SK-N-SH (cell line): ENCODE measurements around the gene EYA2. TPM values are rescaled to one million over a fixed set of nuclear protein-coding genes. Genes with fewer than 3 reads are reported as not detected.

Source experiments
- CTCF ChIA-PET: fragments of 300-600, 350-600 bp; formaldehyde crosslinking; extraction: SDS; loops from one replicate; lab custom pipeline; 2021; lab: Yijun Ruan, JAX
- POLR2A ChIA-PET: fragments of 350-600 bp; sonication (Branson Sonifier 250); formaldehyde crosslinking; extraction: SDS; loops from one replicate; lab custom pipeline; 2020; ENCODE audit warnings: antibody characterized with exemption, inconsistent platforms; lab: Yijun Ruan, JAX
- DNase-seq: peaks from one replicate; pipeline ENCODE4 v3.0.0; 2012
- H2AFZ ChIP-seq: fragments of 200-600 bp; sonication (generic); 2 replicates; pipeline ENCODE4 v1.8.1; 2016; ENCODE audit warnings: antibody characterized with exemption, mild to moderate bottlenecking, low read depth
- H3F3A ChIP-seq: fragments of 200-600 bp; sonication (generic); replicated peaks from 2 replicates; pipeline ENCODE3; 2016; ENCODE audit warnings: antibody characterized with exemption, mild to moderate bottlenecking; ENCODE audit not compliant: insufficient read depth
- H3K27ac ChIP-seq, 2 experiments: fragments of 200-500 bp in 1 of 2; fragments of 200-600 bp in 1 of 2; sonication (Bioruptor generic) in 1 of 2; sonication (generic), shearing (Covaris generic) in 1 of 2; 2 replicates each; pipeline versions ENCODE4 v1.5.1 to v1.6.1; 2014 to 2016; ENCODE audit warnings: low read depth in 2 of 2, inconsistent platforms in 1 of 2, low read length in 1 of 2, mild to moderate bottlenecking in 1 of 2, mixed read lengths in 1 of 2
- H3K27me3 ChIP-seq: fragments of 200-600 bp; sonication (generic), shearing (Covaris generic); 2 replicates; pipeline ENCODE4 v1.6.1; 2016; ENCODE audit warnings: mixed run types; ENCODE audit not compliant: insufficient read depth
- H3K36me3 ChIP-seq, 2 experiments: fragments of 200-500 bp in 1 of 2; fragments of 200-600 bp in 1 of 2; sonication (Bioruptor generic) in 1 of 2; sonication (generic) in 1 of 2; replicated peaks in 1 of 2; 2 replicates each; pipeline versions ENCODE3 to v1.5.1; 2014 to 2016; ENCODE audit warnings: low read length in 1 of 2, mild to moderate bottlenecking in 1 of 2; ENCODE audit not compliant: insufficient read depth in 2 of 2, control insufficient read depth in 1 of 2
- H3K4me1 ChIP-seq, 2 experiments: fragments of 200-500 bp in 1 of 2; fragments of 200-600 bp in 1 of 2; sonication (Bioruptor generic) in 1 of 2; sonication (generic), shearing (Covaris generic) in 1 of 2; 2 replicates each; pipeline versions ENCODE4 v1.5.1 to v1.6.1; 2014 to 2016; ENCODE audit warnings: low read depth in 1 of 2, low read length in 1 of 2, mixed run types in 1 of 2; ENCODE audit not compliant: insufficient read depth in 2 of 2, control insufficient read depth in 1 of 2
- H3K4me2 ChIP-seq: fragments of 200-600 bp; sonication (generic), shearing (Covaris generic); 2 replicates; pipeline ENCODE4 v1.6.1; 2017; ENCODE audit warnings: mixed run types
- H3K4me3 ChIP-seq, 2 experiments: fragments of 200-500 bp in 1 of 2; fragments of 200-600 bp in 1 of 2; sonication (Bioruptor generic) in 1 of 2; sonication (generic), shearing (Covaris generic) in 1 of 2; 2 replicates each; pipeline versions ENCODE4 v1.5.1 to v1.8.1; 2014 to 2016; ENCODE audit warnings: low read depth in 2 of 2, inconsistent platforms in 1 of 2, low read length in 1 of 2, mild to moderate bottlenecking in 1 of 2, mixed read lengths in 1 of 2, moderate library complexity in 1 of 2
- H3K79me2 ChIP-seq: fragments of 200-600 bp; sonication (generic); 2 replicates; pipeline ENCODE4 v1.8.1; 2017; ENCODE audit warnings: mild to moderate bottlenecking; ENCODE audit not compliant: insufficient read depth
- H3K9ac ChIP-seq: fragments of 200-600 bp; sonication (generic); 2 replicates; pipeline ENCODE4 v1.6.1; 2017; ENCODE audit warnings: mixed run types
- H3K9me2 ChIP-seq: fragments of 200-600 bp; sonication (generic); 2 replicates; pipeline ENCODE4 v1.6.1; 2017; ENCODE audit warnings: mixed run types
- H3K9me3 ChIP-seq: fragments of 200-600 bp; sonication (generic); 2 replicates; pipeline ENCODE4 v1.6.1; 2017; ENCODE audit warnings: mixed run types, mild to moderate bottlenecking, moderate library complexity
- H4K20me1 ChIP-seq: fragments of 200-600 bp; sonication (generic); 2 replicates; pipeline ENCODE4 v1.6.1; 2017; ENCODE audit warnings: mild to moderate bottlenecking, mixed run types; ENCODE audit not compliant: insufficient read depth
- EP300 ChIP-seq, 2 experiments: IDR thresholded peaks; 2 replicates each; pipeline versions ENCODE4 v1.4.0 to v1.6.1; 2012; ENCODE audit warnings: borderline replicate concordance in 1 of 2, low read depth in 1 of 2, low read length in 1 of 2
- EZH2phosphoT487 ChIP-seq: fragments of 200-600 bp; sonication (generic); IDR thresholded peaks from 2 replicates; pipeline ENCODE4 v1.6.1; 2017; ENCODE audit warnings: low read depth, mixed run types, mild to moderate bottlenecking, antibody characterized with exemption, moderate library complexity, borderline replicate concordance
- FOXJ3 ChIP-seq: sonication (generic); formaldehyde crosslinking; IDR thresholded peaks from 2 replicates; pipeline ENCODE4 v1.5.1; 2020; ENCODE audit warnings: mild to moderate bottlenecking, missing genetic modification reagents
- GABPA ChIP-seq: IDR thresholded peaks from 2 replicates; pipeline ENCODE4 v1.4.0; 2012; ENCODE audit warnings: low read depth, mild to moderate bottlenecking
- MAX ChIP-seq: IDR thresholded peaks from 2 replicates; pipeline ENCODE4 v1.4.0; 2012; ENCODE audit warnings: low read depth
- MEF2A ChIP-seq: IDR thresholded peaks from 2 replicates; pipeline ENCODE4 v1.4.0; 2012; ENCODE audit warnings: low read depth, borderline replicate concordance
- MXI1 ChIP-seq: IDR thresholded peaks from 2 replicates; pipeline ENCODE4 v1.6.1; 2012; ENCODE audit warnings: mild to moderate bottlenecking, low read depth, low read length, improper control_type of control experiment
- NRF1 ChIP-seq: IDR thresholded peaks from 2 replicates; pipeline ENCODE4 v1.6.1; 2012; ENCODE audit warnings: low read depth, mild to moderate bottlenecking, low read length
- RAD21 ChIP-seq: IDR thresholded peaks from 2 replicates; pipeline ENCODE4 v1.6.1; 2012; ENCODE audit warnings: mild to moderate bottlenecking, low read length
- REST ChIP-seq: IDR thresholded peaks from 2 replicates; pipeline ENCODE4 v1.6.1; 2012; ENCODE audit warnings: mild to moderate bottlenecking, low read depth, low read length, moderate library complexity
- RXRA ChIP-seq: IDR thresholded peaks from 2 replicates; pipeline ENCODE4 v1.4.0; 2012; ENCODE audit warnings: low read depth, mild to moderate bottlenecking, borderline replicate concordance
- SIN3A ChIP-seq: IDR thresholded peaks from 2 replicates; pipeline ENCODE4 v1.6.1; 2012; ENCODE audit warnings: low read depth, mild to moderate bottlenecking, low read length, moderate library complexity, borderline replicate concordance
- SMC3 ChIP-seq: IDR thresholded peaks from 2 replicates; pipeline ENCODE4 v1.6.1; 2012; ENCODE audit warnings: low read depth, low read length, improper control_type of control experiment
- TAF1 ChIP-seq: IDR thresholded peaks from 2 replicates; pipeline ENCODE4 v1.6.1; 2012; ENCODE audit warnings: low read depth, mild to moderate bottlenecking, low read length, moderate library complexity, borderline replicate concordance
- TEAD4 ChIP-seq: IDR thresholded peaks from 2 replicates; pipeline ENCODE4 v1.4.0; 2012; ENCODE audit warnings: mild to moderate bottlenecking, borderline replicate concordance; ENCODE audit not compliant: insufficient read depth
- WGBS: methylation state at CpG from one replicate; pipeline ENCODE4 v1.1.6; 2017; ENCODE audit warnings: low lambda C conversion rate; 5-methylcytosine and 5-hydroxymethylcytosine counted together
- polyA plus RNA-seq, 3 experiments: library from polyadenylated mRNA; depleted of rRNA; stranded (reverse); fragments of >200 nt; gene quantifications; 2 replicates each; pipeline ENCODE4 v1.2.3, GENCODE V29; 2012
- TF ChIP-seq, protein P1 (sequence below): IDR thresholded peaks from 2 replicates; pipeline ENCODE4; 2012
- TF ChIP-seq, protein P2 (sequence below): IDR thresholded peaks from 2 replicates; pipeline ENCODE4 v1.4.0; 2012; ENCODE audit warnings: low read depth, borderline replicate concordance

EYA2 gene
- polyA plus RNA-seq, 1 of the 3 experiments (the other 2 are of a cell fraction): 0.05 TPM

DNA sequence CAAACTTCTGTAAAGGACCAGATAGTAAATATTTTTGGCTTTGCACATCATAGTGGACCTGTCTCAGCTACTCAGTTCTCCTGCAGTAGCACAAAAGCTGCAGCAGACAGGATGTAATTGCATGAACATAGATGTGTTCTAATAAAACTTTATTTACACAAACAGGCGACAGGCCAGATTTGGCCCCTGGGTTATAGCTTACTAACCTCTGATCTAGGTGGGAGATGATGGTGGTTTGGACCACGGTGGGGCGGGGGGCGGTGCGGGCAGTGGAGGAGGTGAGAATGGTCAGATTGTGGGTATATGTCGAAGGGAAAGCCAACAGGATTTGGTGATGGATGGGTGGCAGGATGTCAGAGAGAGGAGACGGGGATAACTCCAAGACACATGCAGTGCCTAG lies 265.6 kb downstream of the EYA2 start:
- Histone ChIP-seq H3K4me1 (peaks cover 0 to 3% of the 10 kb centered on the region in 2 experiments; a peak in 1 of 4 replicates), H2AFZ (no peak overlapping the region), H3K4me2 (no peak overlapping the region), H4K20me1 (no peaks in the 10 kb centered on the region), H3F3A (no peaks in the 10 kb centered on the region), H3K27ac (no peak overlapping the region), H3K27me3 (no peaks in the 10 kb centered on the region; the same call in 1 of the 2 replicates), H3K9me3 (no peaks in the 10 kb centered on the region), H3K9me2 (no peaks in the 10 kb centered on the region), H3K4me3 (no peak overlapping the region), H3K79me2 (no peaks in the 10 kb centered on the region), H3K36me3 (no peaks in the 10 kb centered on the region), H3K9ac (no peak overlapping the region)
- TF ChIP-seq EZH2phosphoT487 (no peak), RXRA (no peak), EP300 (IDR thresholded peaks at IDR 0.05; ENCODE audit: borderline replicate concordance in 1 of 2, low read depth in 1 of 2, low read length in 1 of 2) (no peak), RAD21 (no peak), SMC3 (no peak), TAF1 (no peak), FOXJ3 (CRISPR knock-in tag) (no peak), SIN3A (no peak), TEAD4 (no peak), NRF1 (no peak), MAX (no peak), MXI1 (no peak), GABPA (no peak), MEF2A (no peak), REST (no peak)
- TF ChIP-seq, protein P1, sequence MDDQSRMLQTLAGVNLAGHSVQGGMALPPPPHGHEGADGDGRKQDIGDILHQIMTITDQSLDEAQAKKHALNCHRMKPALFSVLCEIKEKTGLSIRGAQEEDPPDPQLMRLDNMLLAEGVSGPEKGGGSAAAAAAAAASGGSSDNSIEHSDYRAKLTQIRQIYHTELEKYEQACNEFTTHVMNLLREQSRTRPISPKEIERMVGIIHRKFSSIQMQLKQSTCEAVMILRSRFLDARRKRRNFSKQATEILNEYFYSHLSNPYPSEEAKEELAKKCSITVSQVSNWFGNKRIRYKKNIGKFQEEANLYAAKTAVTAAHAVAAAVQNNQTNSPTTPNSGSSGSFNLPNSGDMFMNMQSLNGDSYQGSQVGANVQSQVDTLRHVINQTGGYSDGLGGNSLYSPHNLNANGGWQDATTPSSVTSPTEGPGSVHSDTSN: no peak
- TF ChIP-seq, protein P2, sequence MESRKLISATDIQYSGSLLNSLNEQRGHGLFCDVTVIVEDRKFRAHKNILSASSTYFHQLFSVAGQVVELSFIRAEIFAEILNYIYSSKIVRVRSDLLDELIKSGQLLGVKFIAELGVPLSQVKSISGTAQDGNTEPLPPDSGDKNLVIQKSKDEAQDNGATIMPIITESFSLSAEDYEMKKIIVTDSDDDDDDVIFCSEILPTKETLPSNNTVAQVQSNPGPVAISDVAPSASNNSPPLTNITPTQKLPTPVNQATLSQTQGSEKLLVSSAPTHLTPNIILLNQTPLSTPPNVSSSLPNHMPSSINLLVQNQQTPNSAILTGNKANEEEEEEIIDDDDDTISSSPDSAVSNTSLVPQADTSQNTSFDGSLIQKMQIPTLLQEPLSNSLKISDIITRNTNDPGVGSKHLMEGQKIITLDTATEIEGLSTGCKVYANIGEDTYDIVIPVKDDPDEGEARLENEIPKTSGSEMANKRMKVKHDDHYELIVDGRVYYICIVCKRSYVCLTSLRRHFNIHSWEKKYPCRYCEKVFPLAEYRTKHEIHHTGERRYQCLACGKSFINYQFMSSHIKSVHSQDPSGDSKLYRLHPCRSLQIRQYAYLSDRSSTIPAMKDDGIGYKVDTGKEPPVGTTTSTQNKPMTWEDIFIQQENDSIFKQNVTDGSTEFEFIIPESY: no peak
- 72% methylated on average over 7 of the region's 7 CpGs for WGBS
- POLR2A ChIA-PET: no interaction called here
- DNase-seq: no peak
- CTCF ChIA-PET: interaction anchor here (1.8 kb wide), 1 partner anchor 10 kb away, joined by 5 read pairs; no protein-coding TSS in a partner anchor
